HL-60 (cell line): ENCODE results near the gene ARHGAP24.

Source experiments
- DNase-seq, 2 experiments: peaks; one replicate each; pipeline ENCODE4 v3.0.0-alpha.2; 2010 to 2020; ENCODE audit warnings: low read depth in 1 of 2, low spot score in 1 of 2
- H3K27ac ChIP-seq: fragments of 250-450 bp; sonication (Bioruptor Pico); replicated peaks from 2 replicates; pipeline ENCODE4 v1.5.1; 2020; ENCODE audit warnings: mild to moderate bottlenecking, moderate library complexity
- H3K27me3 ChIP-seq: fragments of 250-450 bp; sonication (Bioruptor Pico); 2 replicates; pipeline ENCODE4 v1.5.1; 2021; ENCODE audit warnings: mild to moderate bottlenecking, moderate library complexity; ENCODE audit not compliant: insufficient read depth, poor library complexity, severe bottlenecking
- H3K4me3 ChIP-seq: replicated peaks from 2 replicates; pipeline ENCODE4 v1.5.1; 2011; ENCODE audit warnings: mild to moderate bottlenecking, control low read depth, low read length; ENCODE audit not compliant: insufficient read depth
- CTCF ChIP-seq: IDR thresholded peaks from one replicate; pipeline ENCODE4 v1.5.1; 2011; ENCODE audit warnings: low read length, control low read depth, inconsistent platforms; ENCODE audit not compliant: insufficient read depth
- GABPA ChIP-seq: IDR thresholded peaks from 2 replicates; pipeline ENCODE4 v1.6.1; 2012; ENCODE audit warnings: low read depth
- POLR2AphosphoS5 ChIP-seq: IDR thresholded peaks from 2 replicates; pipeline ENCODE4 v1.6.1; 2012; ENCODE audit warnings: low read depth
- SPI1 ChIP-seq: IDR thresholded peaks from 2 replicates; pipeline ENCODE4 v1.6.1; 2012; ENCODE audit warnings: low read depth, mild to moderate bottlenecking, borderline replicate concordance
- TF ChIP-seq, protein P1 (sequence below): IDR thresholded peaks from 2 replicates; pipeline ENCODE4 v1.6.1; 2012; ENCODE audit warnings: low read depth; ENCODE audit not compliant: insufficient replicate concordance

The ARHGAP24 gene

GRCh38 chr4:85431881-85432485 lies 43.0 kb upstream of the ARHGAP24 start:
- H3K4me3 ChIP-seq: no peak overlapping the region
- TF ChIP-seq, protein P1, sequence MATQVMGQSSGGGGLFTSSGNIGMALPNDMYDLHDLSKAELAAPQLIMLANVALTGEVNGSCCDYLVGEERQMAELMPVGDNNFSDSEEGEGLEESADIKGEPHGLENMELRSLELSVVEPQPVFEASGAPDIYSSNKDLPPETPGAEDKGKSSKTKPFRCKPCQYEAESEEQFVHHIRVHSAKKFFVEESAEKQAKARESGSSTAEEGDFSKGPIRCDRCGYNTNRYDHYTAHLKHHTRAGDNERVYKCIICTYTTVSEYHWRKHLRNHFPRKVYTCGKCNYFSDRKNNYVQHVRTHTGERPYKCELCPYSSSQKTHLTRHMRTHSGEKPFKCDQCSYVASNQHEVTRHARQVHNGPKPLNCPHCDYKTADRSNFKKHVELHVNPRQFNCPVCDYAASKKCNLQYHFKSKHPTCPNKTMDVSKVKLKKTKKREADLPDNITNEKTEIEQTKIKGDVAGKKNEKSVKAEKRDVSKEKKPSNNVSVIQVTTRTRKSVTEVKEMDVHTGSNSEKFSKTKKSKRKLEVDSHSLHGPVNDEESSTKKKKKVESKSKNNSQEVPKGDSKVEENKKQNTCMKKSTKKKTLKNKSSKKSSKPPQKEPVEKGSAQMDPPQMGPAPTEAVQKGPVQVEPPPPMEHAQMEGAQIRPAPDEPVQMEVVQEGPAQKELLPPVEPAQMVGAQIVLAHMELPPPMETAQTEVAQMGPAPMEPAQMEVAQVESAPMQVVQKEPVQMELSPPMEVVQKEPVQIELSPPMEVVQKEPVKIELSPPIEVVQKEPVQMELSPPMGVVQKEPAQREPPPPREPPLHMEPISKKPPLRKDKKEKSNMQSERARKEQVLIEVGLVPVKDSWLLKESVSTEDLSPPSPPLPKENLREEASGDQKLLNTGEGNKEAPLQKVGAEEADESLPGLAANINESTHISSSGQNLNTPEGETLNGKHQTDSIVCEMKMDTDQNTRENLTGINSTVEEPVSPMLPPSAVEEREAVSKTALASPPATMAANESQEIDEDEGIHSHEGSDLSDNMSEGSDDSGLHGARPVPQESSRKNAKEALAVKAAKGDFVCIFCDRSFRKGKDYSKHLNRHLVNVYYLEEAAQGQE: no peak
- TF ChIP-seq GABPA (no peak), POLR2AphosphoS5 (no peak), SPI1 (no peak)

DNA sequence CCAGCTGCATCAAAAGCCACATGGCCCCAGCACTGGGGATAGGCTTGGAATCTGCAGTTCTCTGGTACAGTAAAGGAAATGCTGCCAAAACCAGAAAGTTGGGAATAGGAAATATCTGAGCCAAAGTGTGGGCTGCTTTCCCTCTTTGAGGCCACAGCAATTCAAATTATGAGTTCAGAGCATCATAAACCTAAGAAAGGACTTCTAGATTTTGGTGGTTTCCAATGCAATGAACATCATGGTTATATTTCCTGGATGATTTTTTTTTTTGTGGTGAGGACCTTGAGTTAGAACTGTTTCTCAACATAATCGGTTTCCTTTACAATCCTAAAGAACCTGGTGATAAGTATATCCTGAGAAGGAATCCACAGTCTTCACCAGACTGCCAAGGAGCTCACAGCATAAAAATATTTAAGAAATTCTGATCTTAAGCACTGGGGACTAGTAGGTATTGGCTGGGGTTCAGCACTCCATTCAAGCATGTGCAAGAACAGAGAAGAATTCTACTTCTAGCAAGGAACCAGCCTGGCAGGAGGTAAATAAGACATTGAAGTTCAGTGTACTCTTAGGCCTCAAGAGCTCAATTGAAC lies 29.8 kb upstream of the ARHGAP24 start:
- DNase-seq: no peak
- no peak for TF ChIP-seq CTCF
- TF ChIP-seq GABPA: no peak
- Histone ChIP-seq H3K4me3 (no peak overlapping the region), H3K27ac (no peak overlapping the region), H3K27me3 (no peaks in the 10 kb centered on the region)

More at GRCh38 chr4:85431881-85432485, 43.0 kb upstream of the ARHGAP24 start:
- H3K27me3 ChIP-seq: no peaks in the 10 kb centered on the region
- no peak overlapping the region for H3K27ac ChIP-seq
- DNase-seq: no peak

DNA sequence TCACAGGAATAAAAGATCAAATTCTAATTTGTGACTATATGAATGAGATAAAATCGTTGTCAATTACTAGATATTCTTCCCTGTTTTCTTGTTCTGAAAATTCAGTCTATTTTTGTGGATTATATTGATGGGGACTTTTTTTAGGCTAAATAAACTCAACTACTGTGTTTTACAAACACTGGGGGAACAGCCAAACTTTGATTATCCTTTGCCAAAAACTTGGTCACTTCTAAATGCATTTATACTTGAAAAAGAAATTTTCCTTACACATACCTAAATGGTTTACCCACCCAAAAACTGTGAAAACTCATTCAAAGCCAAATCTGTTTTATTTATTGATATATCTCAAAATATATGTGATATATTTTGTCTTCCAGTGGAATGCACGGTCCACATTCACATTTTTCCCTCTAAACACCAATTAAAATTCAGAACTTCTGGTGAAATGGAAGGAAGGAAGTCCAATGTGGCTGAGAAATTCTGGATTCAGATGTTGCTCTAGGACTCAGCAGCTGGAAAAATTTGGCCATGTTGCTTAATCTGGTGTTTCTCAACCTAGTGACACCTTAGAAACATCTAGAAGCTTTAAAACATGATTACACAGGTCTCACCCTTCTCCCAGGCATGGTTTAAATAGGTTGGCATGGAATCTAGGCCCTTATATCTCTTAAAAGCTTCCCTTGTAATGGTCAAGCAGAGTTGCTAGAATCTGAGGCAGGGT lies 28.6 kb upstream of the ARHGAP24 start:
- TF ChIP-seq CTCF (no peak), SPI1 (no peak), POLR2AphosphoS5 (no peak), GABPA (no peak)
- TF ChIP-seq, protein P1: no peak
- no peaks in the 10 kb centered on the region for H3K27me3 ChIP-seq

More for the DNA sequence above, 28.6 kb upstream of the ARHGAP24 start:
- no peak overlapping the region for H3K27ac ChIP-seq
- no peak for DNase-seq
- no peak overlapping the region for H3K4me3 ChIP-seq
